HG02642 (cell line): ENCODE measurements around the gene COBL.

Experiments used
- ATAC-seq: cut with Tn5 transposase; IDR thresholded peaks from one replicate; pipeline ENCODE4 v1.9.1; 2021; ENCODE audit warnings: mild to moderate bottlenecking; ENCODE audit not compliant: unreplicated experiment, poor library complexity

The COBL gene

DNA sequence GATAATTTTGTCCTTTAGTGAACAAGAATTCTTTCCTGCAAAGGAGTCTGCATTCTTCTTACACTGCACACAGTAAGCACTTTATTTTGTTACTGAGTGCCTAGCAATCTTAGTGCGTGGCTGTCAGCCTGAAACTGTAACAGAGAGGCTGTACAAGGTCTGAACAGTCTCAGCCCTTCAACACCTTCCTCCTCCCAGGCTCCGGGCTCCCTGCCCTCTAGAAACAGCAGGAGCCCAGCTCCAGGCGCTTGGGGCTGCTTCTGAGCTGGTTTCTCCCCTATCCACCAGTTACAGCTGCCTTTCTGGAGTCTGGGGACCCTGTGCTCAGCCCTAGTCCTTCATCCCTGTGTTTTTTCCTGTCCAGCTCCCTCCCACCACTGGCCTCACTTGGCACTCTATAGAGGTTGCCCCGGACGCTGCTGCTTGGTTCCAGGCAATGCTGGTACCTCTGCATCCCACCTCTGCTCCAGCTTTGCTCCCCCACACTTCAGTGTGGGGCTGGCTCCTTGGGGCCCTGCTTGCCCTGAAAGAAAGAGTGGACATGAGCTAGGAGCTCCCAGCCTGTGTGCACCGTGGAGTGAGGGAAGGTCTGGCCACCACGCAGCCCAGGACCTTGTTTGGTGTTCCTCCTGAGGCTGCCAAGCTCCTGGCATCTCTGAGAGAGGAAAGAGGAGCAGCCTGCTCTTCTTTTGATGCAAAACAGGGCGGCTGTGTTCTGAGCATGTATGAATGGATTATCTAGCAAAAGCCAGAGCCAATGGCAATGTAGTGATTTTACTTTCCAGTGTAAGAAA lies 282.7 kb downstream of the COBL start:
- no peak for ATAC-seq

- no peak for ATAC-seq
These were observed 284.7 kb downstream of the COBL start for GRCh38 chr7:51031791-51032515.

GRCh38 chr7:51031216-51031615 lies 285.4 kb downstream of the COBL start:
- no peak for ATAC-seq

- no peak for ATAC-seq
These were observed 286.9 kb downstream of the COBL start for GRCh38 chr7:51029701-51030191.

- no peak for ATAC-seq
These were observed 287.5 kb downstream of the COBL start for GRCh38 chr7:51029131-51029530.

DNA sequence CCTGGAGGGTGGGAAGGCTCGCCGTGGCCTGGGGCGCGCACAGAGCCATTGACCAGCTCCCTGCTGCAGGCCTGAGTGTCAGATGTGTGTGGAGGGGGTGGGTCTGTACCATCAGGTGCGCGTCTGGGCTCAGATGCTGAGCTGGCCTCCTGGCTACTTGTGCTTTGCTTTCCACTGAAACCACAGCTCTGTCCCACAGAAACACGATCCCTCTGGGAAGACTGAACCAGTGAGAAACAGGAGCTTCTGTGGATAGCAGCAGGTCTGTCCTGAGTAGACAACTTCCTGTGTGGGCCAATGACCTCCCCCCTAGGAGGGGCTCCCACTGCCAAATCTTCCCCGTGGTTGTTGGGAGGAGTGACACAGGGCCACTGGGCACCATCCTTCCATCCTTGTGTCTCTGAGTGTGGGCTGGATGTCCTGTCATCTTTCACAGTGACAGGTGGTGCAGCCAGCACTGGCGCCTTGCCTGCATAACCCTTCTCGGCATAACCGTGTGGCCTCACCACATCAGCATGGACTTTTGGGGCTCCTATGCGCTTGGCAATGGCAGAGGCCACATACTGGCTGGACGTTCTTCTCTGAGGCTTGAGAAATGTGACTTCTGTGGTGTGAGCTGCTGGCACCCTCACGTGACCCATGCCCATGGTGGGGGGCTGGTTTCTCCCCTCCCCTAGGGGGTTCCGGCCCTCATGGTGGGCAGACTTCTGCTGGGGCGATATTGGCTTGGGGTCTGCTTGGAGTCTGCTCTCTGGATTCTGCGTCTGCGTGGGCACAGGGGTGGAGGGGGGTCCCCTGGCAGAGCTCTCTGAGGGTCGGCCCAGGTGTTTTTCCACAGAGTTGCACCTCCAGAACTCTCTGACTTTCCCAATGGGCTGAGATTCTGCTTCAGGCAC lies 288.4 kb downstream of the COBL start:
- no peak for ATAC-seq

DNA sequence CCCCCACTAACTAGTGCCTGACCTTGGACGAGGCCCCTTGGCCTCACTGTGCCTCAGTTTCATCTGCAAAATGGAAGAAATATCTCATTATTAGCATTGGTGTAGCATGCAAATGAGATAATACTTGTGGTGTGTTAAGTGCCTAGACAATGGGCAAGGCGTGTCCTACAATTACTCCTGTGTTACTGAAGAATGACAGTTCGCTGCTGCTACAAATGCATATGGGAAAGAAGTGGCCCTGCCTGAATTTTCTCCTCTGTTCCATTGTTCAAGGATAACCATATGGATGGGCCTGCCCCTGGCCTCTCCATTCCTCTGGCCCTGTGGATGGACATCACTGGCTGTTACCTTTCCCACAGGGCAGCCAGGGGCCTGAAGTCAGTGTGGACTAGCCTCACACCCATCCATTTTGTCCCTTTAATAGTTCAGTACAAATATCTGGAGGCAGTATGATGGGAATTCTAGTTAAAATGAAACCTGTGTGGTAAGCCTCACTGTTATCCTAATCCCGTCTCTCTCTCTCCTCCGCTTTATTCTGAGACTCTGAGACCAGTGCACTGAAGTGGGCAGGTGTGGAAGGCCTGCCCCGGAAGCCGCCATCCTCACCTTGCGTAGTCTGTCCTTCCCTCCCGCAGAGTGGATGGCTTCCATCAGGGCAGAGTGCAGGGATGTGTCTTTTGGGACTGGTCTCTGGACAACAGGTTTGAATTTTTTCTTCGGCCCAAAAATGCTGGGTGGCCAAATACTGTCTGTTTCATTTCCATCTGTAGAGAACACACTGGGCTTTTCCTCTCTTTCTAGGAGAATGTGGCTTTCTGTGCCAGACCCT lies 289.3 kb downstream of the COBL start:
- ATAC-seq = no peak

DNA sequence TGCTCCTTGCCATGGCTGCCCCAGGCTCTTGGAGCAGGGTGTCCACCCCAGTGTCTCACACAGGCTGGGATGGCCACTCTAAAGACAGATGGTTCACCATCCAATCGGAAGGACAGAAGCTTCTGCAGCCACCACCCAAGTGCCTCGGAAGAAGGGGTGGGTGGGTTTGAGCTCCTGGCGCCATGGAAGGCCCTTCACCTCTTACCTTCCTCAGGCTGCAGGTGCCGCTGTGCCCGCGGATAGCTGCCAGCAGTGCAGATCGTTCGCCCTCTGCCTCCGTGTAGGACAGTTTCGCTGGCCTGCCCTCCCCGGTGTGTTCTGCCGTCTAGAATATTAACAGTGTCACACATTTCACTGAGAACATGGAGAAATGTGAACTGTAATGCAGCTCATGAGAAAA lies 290.3 kb downstream of the COBL start:
- ATAC-seq = no peak

GRCh38 chr7:51025668-51026067 lies 290.9 kb downstream of the COBL start:
- ATAC-seq = no peak

DNA sequence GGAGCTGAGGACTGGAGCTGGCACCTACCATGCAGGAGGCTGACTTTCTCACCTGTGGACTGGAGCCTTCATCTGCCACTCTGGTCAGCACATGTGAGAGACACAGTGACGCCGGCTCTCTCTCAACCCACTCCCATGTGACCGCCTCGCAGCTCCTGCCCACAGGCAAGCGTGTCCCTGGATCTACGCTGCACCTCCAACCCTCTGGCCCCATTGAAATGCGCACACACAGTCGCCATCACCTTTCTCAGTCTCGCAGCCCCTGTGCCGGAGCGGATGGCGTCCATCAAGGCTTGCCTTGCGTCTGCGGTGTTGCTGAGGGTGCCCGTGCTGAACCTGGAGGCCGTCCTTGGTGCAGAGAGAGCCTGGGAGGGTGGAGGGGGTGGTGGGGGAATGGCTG lies 291.7 kb downstream of the COBL start:
- ATAC-seq = no peak

DNA sequence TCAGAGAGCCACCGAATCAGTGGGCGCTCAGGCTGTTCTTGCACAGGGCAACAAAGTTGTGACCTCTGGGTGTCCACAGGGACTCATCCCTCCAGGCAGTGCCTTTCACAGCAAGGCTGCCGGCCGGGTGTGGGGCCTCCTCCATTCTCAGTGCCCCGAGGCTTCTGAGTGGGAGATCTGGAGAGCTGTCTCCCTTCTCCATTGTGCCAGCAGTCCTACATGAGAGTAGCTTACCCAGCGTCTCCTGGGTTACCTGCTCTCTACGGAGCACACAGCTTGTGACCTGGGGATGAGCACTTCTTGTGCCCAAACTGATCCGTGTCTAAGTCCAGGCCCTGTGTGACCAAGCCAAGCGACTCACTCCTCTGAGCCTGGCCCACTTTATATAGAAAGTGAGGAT lies 293.1 kb downstream of the COBL start:
- no peak for ATAC-seq

- ATAC-seq = no peak
These were observed 293.8 kb downstream of the COBL start for GRCh38 chr7:51022821-51023220.

- no peak for ATAC-seq
These were observed 294.6 kb downstream of the COBL start for GRCh38 chr7:51021906-51022570.

- ATAC-seq = no peak
These were observed 295.7 kb downstream of the COBL start for GRCh38 chr7:51020944-51021343.

DNA sequence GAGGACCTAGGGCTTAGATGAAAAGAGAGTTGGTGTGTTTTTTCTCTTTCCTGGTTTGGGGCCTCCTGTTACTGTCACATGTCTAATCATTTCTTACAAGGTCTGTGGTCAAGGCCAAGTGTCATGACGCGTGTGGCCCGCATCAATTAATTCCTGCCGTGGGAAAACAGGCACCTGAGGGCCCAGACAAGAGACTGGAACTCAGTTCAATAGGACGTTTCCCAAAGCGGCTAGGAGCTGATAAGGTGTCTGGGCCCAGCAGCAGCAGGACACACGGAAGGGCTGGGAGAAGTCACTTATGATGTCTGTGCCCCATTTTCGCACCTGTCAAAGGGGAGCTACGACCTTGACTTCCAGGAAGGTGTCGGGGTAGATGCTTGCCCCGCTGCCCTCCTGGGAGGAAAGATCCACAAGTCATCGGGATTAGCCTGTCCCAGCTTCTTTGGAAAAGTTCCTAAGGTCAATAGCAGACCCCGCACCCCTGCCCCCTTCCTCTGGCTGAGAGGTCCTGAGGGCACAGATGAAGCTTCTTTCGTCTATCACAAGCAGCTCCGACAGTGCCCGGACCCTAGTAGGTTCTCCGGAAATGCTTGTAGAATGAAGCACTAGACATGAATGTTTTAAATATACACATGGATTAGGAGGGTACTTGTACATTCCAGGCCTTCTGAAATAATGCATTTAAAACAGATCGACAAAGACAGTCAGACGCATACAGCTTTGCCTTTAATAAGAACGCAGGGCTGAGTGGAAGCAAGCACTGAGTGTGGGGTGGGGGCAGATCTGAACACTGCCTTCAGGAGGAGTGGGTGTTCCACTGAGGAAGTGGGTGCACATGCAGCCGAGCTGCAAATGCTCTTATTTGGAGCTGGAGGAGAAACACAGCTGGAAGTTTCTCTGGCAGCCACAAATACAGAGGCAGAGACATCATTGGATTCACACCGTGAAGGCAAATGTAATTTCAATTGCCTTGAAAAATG lies 296.4 kb downstream of the COBL start:
- no peak for ATAC-seq

- ATAC-seq = no peak
These were observed 297.3 kb downstream of the COBL start for GRCh38 chr7:51019191-51019844.
